HCT116 (cell line): ENCODE results near the gene MALSU1. TPM values are rescaled to one million over a fixed set of nuclear protein-coding genes. Genes with fewer than 3 reads are reported as not detected.

Source experiments
- ATAC-seq: fragments of 200-7000 bp; cut with Tn5 transposase; 2 replicates; pipeline ENCODE4 v1.9.1; 2020; ENCODE audit warnings: mild to moderate bottlenecking, moderate library complexity
- BruUV-seq: library from RNA; stranded (reverse); fragments of 400-500 nt; replicated peaks from 2 replicates; lab custom pipeline; 2021; lab: Mats Ljungman, UMichigan
- CTCF ChIA-PET: fragments of 300-600 bp; sonication (Branson Sonifier 250); formaldehyde crosslinking; loops from one replicate; lab custom pipeline; 2021; ENCODE audit warnings: antibody characterized with exemption; lab: Charles Lee
- POLR2A ChIA-PET: fragments of 300-600, 350-600 bp; sonication (Branson Sonifier 250); formaldehyde crosslinking; loops from one replicate; lab custom pipeline; 2021; ENCODE audit warnings: antibody characterized with exemption; lab: Charles Lee
- RAD21 ChIA-PET, 2 experiments: fragments of 300-600 bp; sonication (Branson Sonifier 250); formaldehyde crosslinking; loops; one replicate each; lab custom pipeline; 2023; ENCODE audit warnings: low total read pairs in 2 of 2; ENCODE audit not compliant: uncharacterized antibody in 2 of 2, unreplicated experiment in 2 of 2, low non-redundant PET in 1 of 2; lab: Charles Lee
- DNase-seq: peaks from one replicate; pipeline ENCODE4 v3.0.0-alpha.2; 2010; ENCODE audit warnings: low read depth, low spot score
- H2AFZ ChIP-seq: fragments of 200-600 bp; shearing (Covaris generic), sonication (generic); 2 replicates; pipeline ENCODE4 v1.6.1; 2017; ENCODE audit warnings: low read depth, mixed run types, mixed read lengths, antibody characterized with exemption, low read length; ENCODE audit not compliant: poor library complexity, severe bottlenecking
- H3K27ac ChIP-seq: 2 replicates; pipeline ENCODE4 v1.5.1; 2012; ENCODE audit warnings: low read depth, low read length
- H3K27me3 ChIP-seq: fragments of 200-600 bp; sonication (generic); 2 replicates; pipeline ENCODE4 v1.6.1; 2016; ENCODE audit warnings: mixed run types, low read length, mixed read lengths; ENCODE audit not compliant: insufficient read depth
- H3K36me3 ChIP-seq, 2 experiments: fragments of 200-500 bp in 1 of 2; fragments of 200-600 bp in 1 of 2; sonication (Bioruptor generic) in 1 of 2; sonication (generic) in 1 of 2; 2 replicates each; pipeline versions ENCODE4 v1.5.1 to v1.6.1; 2014 to 2016; ENCODE audit warnings: low read length in 2 of 2, inconsistent platforms in 1 of 2, mixed read lengths in 1 of 2, mixed run types in 1 of 2; ENCODE audit not compliant: insufficient read depth in 2 of 2, control insufficient read depth in 1 of 2
- H3K4me1 ChIP-seq, 2 experiments: fragments of 200-600 bp in 1 of 2; sonication (generic) in 1 of 2; 2 replicates each; pipeline versions ENCODE4 v1.5.1 to v1.6.1; 2012 to 2017; ENCODE audit warnings: low read length in 2 of 2, inconsistent platforms in 1 of 2, mild to moderate bottlenecking in 1 of 2, mixed read lengths in 1 of 2, mixed run types in 1 of 2, moderate library complexity in 1 of 2; ENCODE audit not compliant: insufficient read depth in 2 of 2, control insufficient read depth in 1 of 2
- H3K4me2 ChIP-seq: fragments of 200-600 bp; sonication (generic); 2 replicates; pipeline ENCODE4 v1.6.1; 2017; ENCODE audit warnings: mixed run types, low read length, mixed read lengths
- H3K4me3 ChIP-seq, 2 experiments: fragments of 200-600 bp in 1 of 2; sonication (generic) in 1 of 2; replicated peaks in 1 of 2; 2 replicates each; pipeline ENCODE4 v1.5.1; 2011 to 2016; ENCODE audit warnings: low read length in 2 of 2, control low read depth in 1 of 2, low read depth in 1 of 2, mild to moderate bottlenecking in 1 of 2, mixed read lengths in 1 of 2, mixed run types in 1 of 2
- H3K79me2 ChIP-seq: fragments of 200-600 bp; sonication (generic); 2 replicates; pipeline ENCODE4 v1.6.1; 2017; ENCODE audit warnings: mild to moderate bottlenecking, mixed run types, low read length, moderate library complexity, mixed read lengths; ENCODE audit not compliant: insufficient read depth
- H3K9ac ChIP-seq: fragments of 200-600 bp; sonication (generic); 2 replicates; pipeline ENCODE4 v1.6.1; 2016; ENCODE audit warnings: low read length, mixed read lengths
- H3K9me2 ChIP-seq: fragments of 200-600 bp; sonication (generic), shearing (Covaris generic); 2 replicates; pipeline ENCODE4 v1.6.1; 2017; ENCODE audit warnings: mixed run types, mild to moderate bottlenecking, moderate library complexity; ENCODE audit not compliant: insufficient read depth
- H3K9me3 ChIP-seq, 2 experiments: fragments of 200-500 bp in 1 of 2; fragments of 200-600 bp in 1 of 2; sonication (Bioruptor generic) in 1 of 2; sonication (generic) in 1 of 2; 2 replicates each; pipeline ENCODE4 v1.6.1; 2014 to 2017; ENCODE audit warnings: low read length in 2 of 2, mixed read lengths in 2 of 2, inconsistent platforms in 1 of 2, low read depth in 1 of 2, mild to moderate bottlenecking in 1 of 2, mixed run types in 1 of 2, moderate library complexity in 1 of 2; ENCODE audit not compliant: control insufficient read depth in 1 of 2, insufficient read depth in 1 of 2
- H4K20me1 ChIP-seq: fragments of 200-600 bp; sonication (generic), shearing (Covaris generic); 2 replicates; pipeline ENCODE4 v1.6.1; 2017; ENCODE audit warnings: mixed run types, mild to moderate bottlenecking, moderate library complexity; ENCODE audit not compliant: insufficient read depth
- ATF3 ChIP-seq: IDR thresholded peaks from 2 replicates; pipeline ENCODE4 v1.6.1; 2012
- CBX3 ChIP-seq: IDR thresholded peaks from 2 replicates; pipeline ENCODE4 v1.6.1; 2012; ENCODE audit warnings: low read depth
- CEBPB ChIP-seq: IDR thresholded peaks from 2 replicates; pipeline ENCODE4 v1.6.1; 2012; ENCODE audit warnings: low read depth
- EGR1 ChIP-seq: IDR thresholded peaks from 2 replicates; pipeline ENCODE4 v1.6.1; 2012; ENCODE audit warnings: low read depth
- ELF1 ChIP-seq: IDR thresholded peaks from 2 replicates; pipeline ENCODE4 v1.6.1; 2012; ENCODE audit warnings: low read depth, borderline replicate concordance
- EZH2 ChIP-seq: fragments of 200-600 bp; sonication (generic); IDR thresholded peaks from 2 replicates; pipeline ENCODE4 v1.6.1; 2017; ENCODE audit warnings: antibody characterized with exemption, mixed run types
- POLR2A ChIP-seq: IDR thresholded peaks from 2 replicates; pipeline ENCODE4 v1.7.0; 2011; ENCODE audit warnings: borderline replicate concordance; ENCODE audit not compliant: insufficient read depth, insufficient read length; ENCODE audit errors: extremely low read depth
- POLR2AphosphoS5 ChIP-seq: IDR thresholded peaks from 2 replicates; pipeline ENCODE4 v1.6.1; 2011; ENCODE audit warnings: mild to moderate bottlenecking, low read depth, low read length, moderate library complexity
- RAD21 ChIP-seq: IDR thresholded peaks from 2 replicates; pipeline ENCODE4 v1.6.1; 2012; ENCODE audit warnings: low read depth, mild to moderate bottlenecking
- SIN3A ChIP-seq: IDR thresholded peaks from 2 replicates; pipeline ENCODE4 v1.6.1; 2012; ENCODE audit warnings: low read depth
- SP1 ChIP-seq: IDR thresholded peaks from 2 replicates; pipeline ENCODE4 v1.6.1; 2012; ENCODE audit warnings: low read depth
- SRF ChIP-seq: IDR thresholded peaks from 2 replicates; pipeline ENCODE4 v1.6.1; 2012; ENCODE audit warnings: low read depth
- YY1 ChIP-seq: IDR thresholded peaks from 2 replicates; pipeline ENCODE4 v1.6.1; 2011; ENCODE audit warnings: low read length, low read depth, moderate library complexity, mild to moderate bottlenecking; ENCODE audit not compliant: insufficient replicate concordance; ENCODE audit errors: extremely low read depth
- ZBTB33 ChIP-seq: IDR thresholded peaks from 2 replicates; pipeline ENCODE4 v1.6.1; 2011; ENCODE audit warnings: mild to moderate bottlenecking, low read length, moderate library complexity; ENCODE audit not compliant: insufficient replicate concordance; ENCODE audit errors: extremely low read depth
- ZNF274 ChIP-seq: fragments of 200-500 bp; sonication (Bioruptor generic); IDR thresholded peaks from 2 replicates; pipeline ENCODE4 v1.6.1; 2014; ENCODE audit warnings: mild to moderate bottlenecking, low read depth, low read length, inconsistent platforms
- intact Hi-C: fragments of 100-400 bp; cut with micrococcal nuclease; formaldehyde crosslinking; loops from 2 replicates; pipeline ENCODE4 v1.10.0; 2022
- total RNA-seq: library from RNA; stranded (reverse); gene quantifications from one replicate; pipeline ENCODE4 v1.2.1, GENCODE V29; 2021; ENCODE audit not compliant: unreplicated experiment
- TF ChIP-seq, protein P1 (sequence below): IDR thresholded peaks from 2 replicates; pipeline ENCODE4 v1.6.1; 2012
- TF ChIP-seq, protein P2 (sequence below), 3 experiments: fragments of 200-600 bp in 1 of 3; sonication (generic) in 1 of 3; IDR thresholded peaks in 2 of 3; conservative IDR thresholded peaks in 1 of 3; 2 replicates each; pipeline ENCODE4 v1.5.1; 2012 to 2017; ENCODE audit warnings: low read depth in 2 of 3, low read length in 2 of 3, antibody characterized with exemption in 1 of 3, borderline replicate concordance in 1 of 3, control low read depth in 1 of 3, mild to moderate bottlenecking in 1 of 3, mixed read lengths in 1 of 3, mixed run types in 1 of 3, moderate library complexity in 1 of 3; ENCODE audit not compliant: insufficient read depth in 1 of 3

Gene MALSU1
- total RNA-seq, 1 experiment from 2014 or later = 105 TPM

DNA sequence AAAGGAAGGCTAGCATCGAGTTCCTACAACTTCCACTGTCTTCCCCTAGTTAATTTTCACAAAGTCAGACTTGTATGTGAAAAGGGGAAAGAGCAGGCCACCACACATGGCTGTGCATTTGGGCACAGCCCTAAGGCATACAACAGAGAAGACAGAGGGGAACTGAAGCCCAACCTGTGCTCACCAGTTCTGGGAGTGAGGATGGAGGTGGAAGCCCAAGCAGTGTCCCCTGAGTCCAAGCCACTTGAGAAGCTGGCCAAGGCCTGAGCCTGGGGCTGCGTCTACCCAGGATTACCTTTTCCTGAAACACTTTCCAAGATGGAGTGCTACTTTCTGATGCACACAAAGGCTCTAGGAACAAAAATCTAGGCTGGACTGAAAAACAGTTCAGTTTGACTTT lies 32.2 kb upstream of the MALSU1 start:
- ATAC-seq = no peak
- no peaks in the 10 kb centered on the region for H4K20me1 ChIP-seq
- DNase-seq = no peak
- no peak overlapping the region for H3K9ac ChIP-seq
- no peak overlapping the region for H3K4me3 ChIP-seq
- H3K27me3 ChIP-seq = no peaks in the 10 kb centered on the region
- no TSS peak for BruUV-seq
- POLR2A ChIA-PET = no interaction called here
- TF ChIP-seq ATF3 (no peak), CEBPB (no peak), RAD21 (no peak), POLR2A (no peak), ZNF274 (no peak), ELF1 (no peak), SP1 (no peak), EGR1 (no peak), YY1 (no peak), EZH2 (no peak), ZBTB33 (no peak), CBX3 (no peak), POLR2AphosphoS5 (no peak), SIN3A (no peak), SRF (no peak)
- TF ChIP-seq, protein P1, sequence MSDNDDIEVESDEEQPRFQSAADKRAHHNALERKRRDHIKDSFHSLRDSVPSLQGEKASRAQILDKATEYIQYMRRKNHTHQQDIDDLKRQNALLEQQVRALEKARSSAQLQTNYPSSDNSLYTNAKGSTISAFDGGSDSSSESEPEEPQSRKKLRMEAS = no peak
- TF ChIP-seq, protein P2, sequence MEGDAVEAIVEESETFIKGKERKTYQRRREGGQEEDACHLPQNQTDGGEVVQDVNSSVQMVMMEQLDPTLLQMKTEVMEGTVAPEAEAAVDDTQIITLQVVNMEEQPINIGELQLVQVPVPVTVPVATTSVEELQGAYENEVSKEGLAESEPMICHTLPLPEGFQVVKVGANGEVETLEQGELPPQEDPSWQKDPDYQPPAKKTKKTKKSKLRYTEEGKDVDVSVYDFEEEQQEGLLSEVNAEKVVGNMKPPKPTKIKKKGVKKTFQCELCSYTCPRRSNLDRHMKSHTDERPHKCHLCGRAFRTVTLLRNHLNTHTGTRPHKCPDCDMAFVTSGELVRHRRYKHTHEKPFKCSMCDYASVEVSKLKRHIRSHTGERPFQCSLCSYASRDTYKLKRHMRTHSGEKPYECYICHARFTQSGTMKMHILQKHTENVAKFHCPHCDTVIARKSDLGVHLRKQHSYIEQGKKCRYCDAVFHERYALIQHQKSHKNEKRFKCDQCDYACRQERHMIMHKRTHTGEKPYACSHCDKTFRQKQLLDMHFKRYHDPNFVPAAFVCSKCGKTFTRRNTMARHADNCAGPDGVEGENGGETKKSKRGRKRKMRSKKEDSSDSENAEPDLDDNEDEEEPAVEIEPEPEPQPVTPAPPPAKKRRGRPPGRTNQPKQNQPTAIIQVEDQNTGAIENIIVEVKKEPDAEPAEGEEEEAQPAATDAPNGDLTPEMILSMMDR (IDR thresholded peaks at IDR 0.05 in 2 of 3, conservative IDR thresholded peaks at IDR 0.05 in 1 of 3; ENCODE audit: borderline replicate concordance in 1 of 3, insufficient read depth in 1 of 3, low read depth in 2 of 3, low read length in 2 of 3) = no peak
- H3K36me3 ChIP-seq = no peaks in the 10 kb centered on the region
- H3K27ac ChIP-seq = no peak overlapping the region
- H3K79me2 ChIP-seq = no peaks in the 10 kb centered on the region
- CTCF ChIA-PET = no interaction called here
- intact Hi-C loops = no loop called here
- H3K4me2 ChIP-seq = no peak overlapping the region
- no peaks in the 10 kb centered on the region for H3K9me3 ChIP-seq
- no peaks in the 10 kb centered on the region for H3K9me2 ChIP-seq
- RAD21 ChIA-PET = no interaction called here
- peaks cover 0 to 6% of the 10 kb centered on the region in 2 experiments; a peak in 2 of 4 replicates for H3K4me1 ChIP-seq
- no peak overlapping the region for H2AFZ ChIP-seq
